Astrocyte (in vitro differentiated cells and primary cell): Measurements from ENCODE around the gene TOMM40L. TPM values are rescaled to one million over a fixed set of nuclear protein-coding genes. Genes with fewer than 3 reads are reported as not detected.

ENCODE experiments used
- DNase-seq: peaks from one replicate; pipeline ENCODE4 v3.0.0-alpha.2; 2010; ENCODE audit warnings: low read depth
- FAIRE-seq: peaks from 2 replicates; lab custom pipeline; 2011; peaks lifted over from hg19 to GRCh38; lab: Jason Lieb, UNC
- H2AFZ ChIP-seq: 2 replicates; pipeline ENCODE4 v1.6.0; 2012; ENCODE audit warnings: low read depth, low read length, inconsistent platforms
- H3K27ac ChIP-seq: 2 replicates; pipeline ENCODE4 v1.5.1; 2011; ENCODE audit warnings: low read depth, low read length, inconsistent platforms
- H3K27me3 ChIP-seq: 2 replicates; pipeline ENCODE4 v1.6.0; 2011; ENCODE audit warnings: low read length, inconsistent platforms; ENCODE audit not compliant: insufficient read depth
- H3K36me3 ChIP-seq: 2 replicates; pipeline ENCODE4 v1.5.1; 2011; ENCODE audit warnings: low read length, inconsistent platforms; ENCODE audit not compliant: insufficient read depth
- H3K4me1 ChIP-seq: 2 replicates; pipeline ENCODE4 v1.5.1; 2011; ENCODE audit warnings: low read length, inconsistent platforms; ENCODE audit not compliant: insufficient read depth
- H3K4me2 ChIP-seq: 2 replicates; pipeline ENCODE4 v1.6.0; 2012; ENCODE audit warnings: low read length, inconsistent platforms
- H3K4me3 ChIP-seq: 2 replicates; pipeline ENCODE4 v1.5.1; 2011; ENCODE audit warnings: low read depth, mild to moderate bottlenecking, low read length, inconsistent platforms; ENCODE audit not compliant: insufficient read depth
- H3K79me2 ChIP-seq: 2 replicates; pipeline ENCODE4 v1.6.0; 2012; ENCODE audit warnings: mild to moderate bottlenecking, low read length, inconsistent platforms; ENCODE audit not compliant: insufficient read depth
- H3K9ac ChIP-seq: 2 replicates; pipeline ENCODE4 v1.6.0; 2012; ENCODE audit warnings: mild to moderate bottlenecking, low read length, inconsistent platforms
- H3K9me3 ChIP-seq: 2 replicates; pipeline ENCODE4 v1.5.1; 2012; ENCODE audit warnings: low read depth, mild to moderate bottlenecking, low read length, inconsistent platforms; ENCODE audit not compliant: insufficient read depth
- H4K20me1 ChIP-seq: 2 replicates; pipeline ENCODE4 v1.6.0; 2012; ENCODE audit warnings: low read length, inconsistent platforms; ENCODE audit not compliant: insufficient read depth
- H3K27ac Mint-ChIP-seq: one replicate; pipeline ENCODE4 v1.8.0; 2021; ENCODE audit warnings: mild to moderate bottlenecking, mixed read lengths; ENCODE audit not compliant: unreplicated experiment
- H3K27me3 Mint-ChIP-seq: one replicate; pipeline ENCODE4 v1.8.0; 2021; ENCODE audit warnings: low read depth, mixed read lengths; ENCODE audit not compliant: unreplicated experiment
- H3K36me3 Mint-ChIP-seq: one replicate; pipeline ENCODE4 v1.8.0; 2021; ENCODE audit warnings: low read depth, mixed read lengths; ENCODE audit not compliant: unreplicated experiment
- H3K4me1 Mint-ChIP-seq: one replicate; pipeline ENCODE4 v1.8.0; 2021; ENCODE audit warnings: low read depth, mixed read lengths; ENCODE audit not compliant: unreplicated experiment
- H3K4me3 Mint-ChIP-seq: one replicate; pipeline ENCODE4 v1.8.0; 2021; ENCODE audit warnings: mild to moderate bottlenecking, moderate library complexity, mixed read lengths; ENCODE audit not compliant: unreplicated experiment
- H3K9me3 Mint-ChIP-seq: one replicate; pipeline ENCODE4 v1.8.0; 2021; ENCODE audit warnings: mild to moderate bottlenecking, mixed read lengths; ENCODE audit not compliant: unreplicated experiment
- CTCF ChIP-seq: IDR thresholded peaks from 2 replicates; pipeline ENCODE4 v1.5.1; 2011; ENCODE audit warnings: low read depth, mild to moderate bottlenecking, inconsistent platforms, low read length, moderate library complexity; ENCODE audit not compliant: insufficient read depth
- EZH2 ChIP-seq: IDR thresholded peaks from 2 replicates; pipeline ENCODE4 v1.6.1; 2012; ENCODE audit warnings: mild to moderate bottlenecking, low read length, inconsistent platforms; ENCODE audit not compliant: insufficient read depth
- total RNA-seq: library from RNA; stranded (reverse); gene quantifications from 2 replicates; pipeline ENCODE4 v1.2.1, GENCODE V29; 2021

The TOMM40L gene
- total RNA-seq, 1 donor from 2014 or later = 12.0 TPM

- TF ChIP-seq EZH2 = no peak
- no peak for TF ChIP-seq CTCF
- no peak overlapping the region for H3K4me3 Mint-ChIP-seq
- H3K4me1 Mint-ChIP-seq = peaks cover 7% of the 10 kb centered on the region
- peaks cover 40% of the 10 kb centered on the region for H3K27me3 Mint-ChIP-seq
- Histone ChIP-seq H3K9me3 (peaks cover 8% of the 10 kb centered on the region), H3K4me3 (no peak overlapping the region), H3K27ac (no peak overlapping the region), H3K27me3 (peaks cover 40% of the 10 kb centered on the region), H3K4me2 (no peak overlapping the region), H3K9ac (no peak overlapping the region), H4K20me1 (no peaks in the 10 kb centered on the region), H3K4me1 (peaks cover 11% of the 10 kb centered on the region), H3K79me2 (no peaks in the 10 kb centered on the region), H2AFZ (no peak overlapping the region), H3K36me3 (no peaks in the 10 kb centered on the region)
- no peak overlapping the region for H3K27ac Mint-ChIP-seq
- FAIRE-seq = no peak
- H3K36me3 Mint-ChIP-seq = peaks cover 3% of the 10 kb centered on the region
- peaks cover 12% of the 10 kb centered on the region for H3K9me3 Mint-ChIP-seq
- no peak for DNase-seq
Measured at GRCh38 chr1:161261261-161262235, 35.7 kb downstream of the TOMM40L start.

- TF ChIP-seq EZH2 (no peak), CTCF (no peak)
- DNase-seq (no peak), FAIRE-seq (no peak)
- Histone ChIP-seq H4K20me1 (no peaks in the 10 kb centered on the region), H3K4me2 (no peak overlapping the region), H3K4me3 (no peak overlapping the region), H3K27ac (no peak overlapping the region), H3K36me3 (no peaks in the 10 kb centered on the region), H2AFZ (no peak overlapping the region), H3K9ac (no peak overlapping the region), H3K9me3 (no peaks in the 10 kb centered on the region), H3K79me2 (no peaks in the 10 kb centered on the region), H3K4me1 (peaks cover 6% of the 10 kb centered on the region), H3K27me3 (peaks cover 16% of the 10 kb centered on the region)
- H3K27ac Mint-ChIP-seq = no peak overlapping the region
- H3K36me3 Mint-ChIP-seq = no peaks in the 10 kb centered on the region
- peaks cover 10% of the 10 kb centered on the region for H3K4me1 Mint-ChIP-seq
- peaks cover 16% of the 10 kb centered on the region for H3K27me3 Mint-ChIP-seq
- no peaks in the 10 kb centered on the region for H3K9me3 Mint-ChIP-seq
- no peak overlapping the region for H3K4me3 Mint-ChIP-seq
Measured at GRCh38 chr1:161265305-161265704, 39.4 kb downstream of the TOMM40L start.

- Histone ChIP-seq H3K27me3 (peaks cover 8% of the 10 kb centered on the region), H3K4me1 (peaks cover 6% of the 10 kb centered on the region), H3K27ac (no peak overlapping the region), H3K36me3 (no peaks in the 10 kb centered on the region), H3K9ac (no peak overlapping the region), H3K9me3 (no peaks in the 10 kb centered on the region), H3K4me2 (peak overlapping the region; percentile 36), H2AFZ (no peak overlapping the region), H4K20me1 (no peaks in the 10 kb centered on the region), H3K4me3 (no peak overlapping the region), H3K79me2 (no peaks in the 10 kb centered on the region)
- H3K4me1 Mint-ChIP-seq = peaks cover 10% of the 10 kb centered on the region
- TF ChIP-seq CTCF = no peak
- TF ChIP-seq EZH2 = no peak
- peak overlapping the region; percentile 80 for H3K27ac Mint-ChIP-seq
- H3K4me3 Mint-ChIP-seq = no peak overlapping the region
- peaks cover 7% of the 10 kb centered on the region for H3K27me3 Mint-ChIP-seq
- no peaks in the 10 kb centered on the region for H3K9me3 Mint-ChIP-seq
- no peaks in the 10 kb centered on the region for H3K36me3 Mint-ChIP-seq
- FAIRE-seq (no peak), DNase-seq (no peak)
Measured at GRCh38 chr1:161266202-161266601, 40.3 kb downstream of the TOMM40L start.
